HEK293 (cell line): Measurements from ENCODE around the gene GAS7.
A peak's percentile ranks its signal among the peaks of the same experiment; 100 is the strongest.

Experiments
- CTCF ChIA-PET: fragments of 350-600 bp; formaldehyde crosslinking; extraction: SDS; loops from one replicate; lab custom pipeline; 2021; ENCODE audit warnings: antibody characterized with exemption; lab: Yijun Ruan, JAX
- POLR2A ChIA-PET: fragments of 300-600 bp; formaldehyde crosslinking; extraction: SDS; loops from one replicate; lab custom pipeline; 2020; ENCODE audit warnings: antibody characterized with exemption, inconsistent platforms; lab: Yijun Ruan, JAX
- H3K27ac ChIP-seq: fragments of 200-500 bp; sonication (Bioruptor generic); 2 replicates; pipeline ENCODE4 v1.5.1; 2014; ENCODE audit warnings: low read depth, low read length, control low read depth, inconsistent platforms; ENCODE audit errors: extremely low read depth
- H3K36me3 ChIP-seq, 2 experiments: fragments of 200-500 bp in 1 of 2; sonication (Bioruptor generic) in 1 of 2; 1 replicate in 1 of 2; 2 replicates in 1 of 2; pipeline ENCODE4 v1.5.1; 2014 to 2017; ENCODE audit warnings: inconsistent platforms in 2 of 2, low read length in 2 of 2; ENCODE audit not compliant: control insufficient read depth in 2 of 2, insufficient read depth in 1 of 2
- H3K4me1 ChIP-seq: fragments of 200-500 bp; sonication (Bioruptor generic); 2 replicates; pipeline ENCODE4 v1.5.1; 2014; ENCODE audit warnings: mild to moderate bottlenecking, low read length, inconsistent platforms; ENCODE audit not compliant: control insufficient read depth, insufficient read depth
- H3K4me3 ChIP-seq: 2 replicates; pipeline ENCODE4 v1.5.1; 2011; ENCODE audit warnings: low read depth, mild to moderate bottlenecking, control low read depth, low read length, moderate library complexity
- H3K9me3 ChIP-seq: fragments of 200-500 bp; sonication (Bioruptor generic); 2 replicates; pipeline ENCODE4 v1.5.1; 2014; ENCODE audit warnings: low read depth, low read length, inconsistent platforms; ENCODE audit not compliant: control insufficient read depth, insufficient read depth
- MEIS1 ChIP-seq: sonication (generic); formaldehyde crosslinking; IDR thresholded peaks from 2 replicates; pipeline ENCODE4 v1.8.1; 2022; ENCODE audit warnings: missing genetic modification reagents, mild to moderate bottlenecking, borderline replicate concordance
- SETDB1 ChIP-seq: IDR thresholded peaks from one replicate; pipeline ENCODE4 v1.6.1; 2017; ENCODE audit warnings: mild to moderate bottlenecking, low read length, moderate library complexity, mixed read lengths; ENCODE audit not compliant: insufficient read length
- SP7 ChIP-seq: fragments of 450-650 bp; formaldehyde crosslinking; IDR thresholded peaks from 2 replicates; pipeline ENCODE4 v1.5.1; 2016; ENCODE audit warnings: missing biosample characterization, missing genetic modification characterization
- TSHZ1 ChIP-seq: fragments of 450-650 bp; formaldehyde crosslinking; IDR thresholded peaks from 2 replicates; pipeline ENCODE4 v1.5.1; 2016; ENCODE audit warnings: missing biosample characterization, missing genetic modification characterization, borderline replicate concordance
- YY1 ChIP-seq: fragments of 450-650 bp; formaldehyde crosslinking; IDR thresholded peaks from 2 replicates; pipeline ENCODE4 v1.5.1; 2018; ENCODE audit warnings: missing biosample characterization, missing genetic modification characterization
- ZBTB48 ChIP-seq: fragments of 450-650 bp; formaldehyde crosslinking; IDR thresholded peaks from 2 replicates; pipeline ENCODE4 v1.5.1; 2016; ENCODE audit warnings: missing biosample characterization, missing genetic modification characterization
- ZNF114 ChIP-seq: fragments of 450-650 bp; formaldehyde crosslinking; IDR thresholded peaks from 2 replicates; pipeline ENCODE4 v1.5.0; 2017; ENCODE audit warnings: missing biosample characterization, missing genetic modification characterization
- ZNF133 ChIP-seq: fragments of 450-650 bp; formaldehyde crosslinking; IDR thresholded peaks from 2 replicates; pipeline ENCODE4 v1.5.1; 2016; ENCODE audit warnings: missing biosample characterization, missing genetic modification characterization
- ZNF324 ChIP-seq: fragments of 450-650 bp; formaldehyde crosslinking; IDR thresholded peaks from 2 replicates; pipeline ENCODE4 v1.5.1; 2016; ENCODE audit warnings: missing biosample characterization, missing genetic modification characterization
- ZNF362 ChIP-seq: fragments of 450-650 bp; formaldehyde crosslinking; IDR thresholded peaks from 2 replicates; pipeline ENCODE4 v1.5.1; 2016; ENCODE audit warnings: missing biosample characterization, missing genetic modification characterization
- ZNF416 ChIP-seq: fragments of 450-650 bp; formaldehyde crosslinking; IDR thresholded peaks from 2 replicates; pipeline ENCODE4 v1.5.1; 2016; ENCODE audit warnings: missing biosample characterization, missing genetic modification characterization
- ZNF423 ChIP-seq: fragments of 450-650 bp; formaldehyde crosslinking; IDR thresholded peaks from 2 replicates; pipeline ENCODE4 v1.5.1; 2016; ENCODE audit warnings: missing biosample characterization, missing genetic modification characterization
- ZNF521 ChIP-seq: fragments of 450-650 bp; formaldehyde crosslinking; IDR thresholded peaks from 2 replicates; pipeline ENCODE4 v1.5.1; 2017; ENCODE audit warnings: missing biosample characterization, mild to moderate bottlenecking, missing genetic modification characterization
- ZNF544 ChIP-seq: fragments of 450-650 bp; formaldehyde crosslinking; IDR thresholded peaks from 2 replicates; pipeline ENCODE4 v1.5.0; 2017; ENCODE audit warnings: missing biosample characterization, missing genetic modification characterization
- ZNF571 ChIP-seq: fragments of 450-650 bp; formaldehyde crosslinking; IDR thresholded peaks from 2 replicates; pipeline ENCODE4 v1.5.0; 2017; ENCODE audit warnings: missing biosample characterization, missing genetic modification characterization
- ZNF654 ChIP-seq: fragments of 450-650 bp; formaldehyde crosslinking; IDR thresholded peaks from 2 replicates; pipeline ENCODE4 v1.5.1; 2016; ENCODE audit warnings: low read depth, missing biosample characterization, missing genetic modification characterization
- ZNF707 ChIP-seq: fragments of 450-650 bp; formaldehyde crosslinking; IDR thresholded peaks from 2 replicates; pipeline ENCODE4 v1.5.1; 2016; ENCODE audit warnings: missing biosample characterization, missing genetic modification characterization
- TF ChIP-seq, protein P1 (sequence below): fragments of 450-650 bp; formaldehyde crosslinking; IDR thresholded peaks from 2 replicates; pipeline ENCODE4 v1.5.1; 2017; ENCODE audit warnings: missing biosample characterization, missing genetic modification characterization
- TF ChIP-seq, protein P2 (sequence below): fragments of 450-650 bp; formaldehyde crosslinking; IDR thresholded peaks from 2 replicates; pipeline ENCODE4 v1.5.1; 2017; ENCODE audit warnings: missing biosample characterization, missing genetic modification characterization
- TF ChIP-seq, protein P3 (sequence below): fragments of 450-650 bp; formaldehyde crosslinking; IDR thresholded peaks from 2 replicates; pipeline ENCODE4 v1.5.1; 2016; ENCODE audit warnings: missing biosample characterization, missing genetic modification characterization
- TF ChIP-seq, protein P4 (sequence below): fragments of 450-650 bp; formaldehyde crosslinking; IDR thresholded peaks from 2 replicates; pipeline ENCODE4 v1.5.1; 2017; ENCODE audit warnings: missing biosample characterization, missing genetic modification characterization

Gene GAS7

GRCh38 chr17:10205549-10206185 lies 7.3 kb upstream of the GAS7 start:
- H3K4me1 ChIP-seq, result no peaks in the 10 kb centered on the region
- POLR2A ChIA-PET, result no interaction called here
- no peaks in the 10 kb centered on the region for H3K9me3 ChIP-seq
- no peak overlapping the region for H3K4me3 ChIP-seq
- CTCF ChIA-PET, result interaction anchor here (0.6 to 1.2 kb wide), 2 partner anchors 21 to 1208 kb away, joined by 3 to 4 read pairs; no protein-coding TSS in a partner anchor
- H3K27ac ChIP-seq, result no peak overlapping the region
- TF ChIP-seq ZNF423 (no peak), SETDB1 (peak; percentile 94), ZNF571 (tag by site-specific recombination) (no peak), ZNF544 (no peak), TSHZ1 (tag by site-specific recombination) (no peak), SP7 (tag by site-specific recombination) (no peak)
- no peaks in the 10 kb centered on the region for H3K36me3 ChIP-seq

- Histone ChIP-seq H3K36me3 (no peaks in the 10 kb centered on the region), H3K27ac (no peak overlapping the region), H3K9me3 (no peaks in the 10 kb centered on the region), H3K4me3 (no peak overlapping the region), H3K4me1 (peaks cover 3% of the 10 kb centered on the region; the same call in 1 of the 2 replicates)
- CTCF ChIA-PET, result no interaction called here
- POLR2A ChIA-PET, result no interaction called here
- TF ChIP-seq, protein P1, sequence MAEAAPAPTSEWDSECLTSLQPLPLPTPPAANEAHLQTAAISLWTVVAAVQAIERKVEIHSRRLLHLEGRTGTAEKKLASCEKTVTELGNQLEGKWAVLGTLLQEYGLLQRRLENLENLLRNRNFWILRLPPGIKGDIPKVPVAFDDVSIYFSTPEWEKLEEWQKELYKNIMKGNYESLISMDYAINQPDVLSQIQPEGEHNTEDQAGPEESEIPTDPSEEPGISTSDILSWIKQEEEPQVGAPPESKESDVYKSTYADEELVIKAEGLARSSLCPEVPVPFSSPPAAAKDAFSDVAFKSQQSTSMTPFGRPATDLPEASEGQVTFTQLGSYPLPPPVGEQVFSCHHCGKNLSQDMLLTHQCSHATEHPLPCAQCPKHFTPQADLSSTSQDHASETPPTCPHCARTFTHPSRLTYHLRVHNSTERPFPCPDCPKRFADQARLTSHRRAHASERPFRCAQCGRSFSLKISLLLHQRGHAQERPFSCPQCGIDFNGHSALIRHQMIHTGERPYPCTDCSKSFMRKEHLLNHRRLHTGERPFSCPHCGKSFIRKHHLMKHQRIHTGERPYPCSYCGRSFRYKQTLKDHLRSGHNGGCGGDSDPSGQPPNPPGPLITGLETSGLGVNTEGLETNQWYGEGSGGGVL, result no peak
- TF ChIP-seq ZNF416, result no peak
- no peak for TF ChIP-seq YY1 (tag by site-specific recombination)
Measured at GRCh38 chr17:10201680-10202079, 3.3 kb upstream of the GAS7 start.

GRCh38 chr17:10200645-10201044 lies 2.2 kb upstream of the GAS7 start:
- H3K9me3 ChIP-seq, result no peaks in the 10 kb centered on the region
- no peak overlapping the region for H3K4me3 ChIP-seq
- ChIA-PET POLR2A (no interaction called here), CTCF (interaction anchor here (0.7 to 1.1 kb wide), 3 partner anchors 9 to 95 kb away, joined by 3 to 4 read pairs (median 3); no protein-coding TSS in a partner anchor)
- no peaks in the 10 kb centered on the region for H3K36me3 ChIP-seq
- H3K27ac ChIP-seq, result no peak overlapping the region
- peaks cover 3% of the 10 kb centered on the region; the same call in 1 of the 2 replicates for H3K4me1 ChIP-seq
- TF ChIP-seq, protein P2, sequence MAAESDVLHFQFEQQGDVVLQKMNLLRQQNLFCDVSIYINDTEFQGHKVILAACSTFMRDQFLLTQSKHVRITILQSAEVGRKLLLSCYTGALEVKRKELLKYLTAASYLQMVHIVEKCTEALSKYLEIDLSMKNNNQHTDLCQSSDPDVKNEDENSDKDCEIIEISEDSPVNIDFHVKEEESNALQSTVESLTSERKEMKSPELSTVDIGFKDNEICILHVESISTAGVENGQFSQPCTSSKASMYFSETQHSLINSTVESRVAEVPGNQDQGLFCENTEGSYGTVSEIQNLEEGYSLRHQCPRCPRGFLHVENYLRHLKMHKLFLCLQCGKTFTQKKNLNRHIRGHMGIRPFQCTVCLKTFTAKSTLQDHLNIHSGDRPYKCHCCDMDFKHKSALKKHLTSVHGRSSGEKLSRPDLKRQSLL (tag by site-specific recombination), result no peak
- TF ChIP-seq ZNF362 (tag by site-specific recombination) (no peak), ZNF707 (tag by site-specific recombination) (no peak), ZNF521 (tag by site-specific recombination) (no peak), ZNF654 (tag by site-specific recombination) (no peak), MEIS1 (CRISPR knock-in tag) (no peak), ZNF114 (tag by site-specific recombination) (no peak), ZNF544 (no peak), ZNF133 (tag by site-specific recombination) (no peak), ZNF324 (no peak), ZBTB48 (no peak)
- TF ChIP-seq, protein P3, sequence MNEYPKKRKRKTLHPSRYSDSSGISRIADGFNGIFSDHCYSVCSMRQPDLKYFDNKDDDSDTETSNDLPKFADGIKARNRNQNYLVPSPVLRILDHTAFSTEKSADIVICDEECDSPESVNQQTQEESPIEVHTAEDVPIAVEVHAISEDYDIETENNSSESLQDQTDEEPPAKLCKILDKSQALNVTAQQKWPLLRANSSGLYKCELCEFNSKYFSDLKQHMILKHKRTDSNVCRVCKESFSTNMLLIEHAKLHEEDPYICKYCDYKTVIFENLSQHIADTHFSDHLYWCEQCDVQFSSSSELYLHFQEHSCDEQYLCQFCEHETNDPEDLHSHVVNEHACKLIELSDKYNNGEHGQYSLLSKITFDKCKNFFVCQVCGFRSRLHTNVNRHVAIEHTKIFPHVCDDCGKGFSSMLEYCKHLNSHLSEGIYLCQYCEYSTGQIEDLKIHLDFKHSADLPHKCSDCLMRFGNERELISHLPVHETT, result no peak
- TF ChIP-seq, protein P4, sequence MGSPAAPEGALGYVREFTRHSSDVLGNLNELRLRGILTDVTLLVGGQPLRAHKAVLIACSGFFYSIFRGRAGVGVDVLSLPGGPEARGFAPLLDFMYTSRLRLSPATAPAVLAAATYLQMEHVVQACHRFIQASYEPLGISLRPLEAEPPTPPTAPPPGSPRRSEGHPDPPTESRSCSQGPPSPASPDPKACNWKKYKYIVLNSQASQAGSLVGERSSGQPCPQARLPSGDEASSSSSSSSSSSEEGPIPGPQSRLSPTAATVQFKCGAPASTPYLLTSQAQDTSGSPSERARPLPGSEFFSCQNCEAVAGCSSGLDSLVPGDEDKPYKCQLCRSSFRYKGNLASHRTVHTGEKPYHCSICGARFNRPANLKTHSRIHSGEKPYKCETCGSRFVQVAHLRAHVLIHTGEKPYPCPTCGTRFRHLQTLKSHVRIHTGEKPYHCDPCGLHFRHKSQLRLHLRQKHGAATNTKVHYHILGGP (tag by site-specific recombination), result no peak
